GM23338 (cell line): Measurements from ENCODE around the gene HSPD1. TPM values are rescaled to one million over a fixed set of nuclear protein-coding genes. Genes with fewer than 3 reads are reported as not detected.

Source experiments
- ATAC-seq: fragments of 200-7000 bp; cut with Tn5 transposase; 3 replicates; pipeline ENCODE4 v1.9.1; 2020
- DNase-seq: peaks from one replicate; pipeline ENCODE4 v3.0.0-alpha.2; 2015; ENCODE audit warnings: low spot score
- H2AFZ ChIP-seq: fragments of 200-600 bp; sonication (generic); 2 replicates; pipeline ENCODE4 v1.8.0; 2016; ENCODE audit warnings: antibody characterized with exemption, mild to moderate bottlenecking, moderate library complexity
- H3F3A ChIP-seq: fragments of 200-600 bp; sonication (generic); replicated peaks from 2 replicates; pipeline ENCODE4 v1.8.0; 2017; ENCODE audit warnings: antibody characterized with exemption, mixed run types, low read depth
- H3K27ac ChIP-seq: fragments of 200-600 bp; sonication (generic); 2 replicates; pipeline ENCODE4 v1.6.1; 2016; ENCODE audit warnings: low read depth
- H3K27me3 ChIP-seq: fragments of 200-600 bp; sonication (generic); 2 replicates; pipeline ENCODE4 v1.8.0; 2016; ENCODE audit warnings: mild to moderate bottlenecking, mixed run types, moderate library complexity; ENCODE audit not compliant: insufficient read depth
- H3K36me3 ChIP-seq: fragments of 200-600 bp; sonication (generic); 2 replicates; pipeline ENCODE4 v1.8.0; 2016; ENCODE audit warnings: mild to moderate bottlenecking; ENCODE audit not compliant: insufficient read depth
- H3K4me1 ChIP-seq: fragments of 200-600 bp; sonication (generic); 2 replicates; pipeline ENCODE4 v1.8.0; 2016; ENCODE audit warnings: mild to moderate bottlenecking, moderate library complexity; ENCODE audit not compliant: insufficient read depth
- H3K4me2 ChIP-seq: fragments of 200-600 bp; sonication (generic); 2 replicates; pipeline ENCODE4 v1.7.1; 2017; ENCODE audit warnings: mixed run types
- H3K4me3 ChIP-seq: fragments of 200-600 bp; sonication (generic); 2 replicates; pipeline ENCODE4 v1.6.1; 2016; ENCODE audit warnings: mixed run types
- H3K79me2 ChIP-seq: fragments of 200-600 bp; sonication (generic); replicated peaks from 2 replicates; pipeline ENCODE4 v1.8.0; 2017; ENCODE audit warnings: mild to moderate bottlenecking; ENCODE audit not compliant: insufficient read depth
- H3K9me2 ChIP-seq: fragments of 200-600 bp; sonication (generic); 2 replicates; pipeline ENCODE4 v1.8.0; 2017; ENCODE audit not compliant: insufficient read depth
- H4K20me1 ChIP-seq: fragments of 200-600 bp; sonication (generic); replicated peaks from 2 replicates; pipeline ENCODE4 v1.8.0; 2017; ENCODE audit warnings: mild to moderate bottlenecking; ENCODE audit not compliant: insufficient read depth
- H3K27ac Mint-ChIP-seq: 2 replicates; pipeline ENCODE4 v1.8.0; 2020; ENCODE audit warnings: inconsistent platforms, mild to moderate bottlenecking, moderate library complexity, mixed read lengths
- H3K27me3 Mint-ChIP-seq: 3 replicates; pipeline ENCODE4 v1.8.0; 2022; ENCODE audit warnings: low read depth, mild to moderate bottlenecking, moderate library complexity, mixed read lengths, inconsistent platforms; ENCODE audit not compliant: insufficient read depth, poor library complexity
- H3K36me3 Mint-ChIP-seq: 3 replicates; pipeline ENCODE4 v1.8.0; 2021; ENCODE audit warnings: low read depth, mild to moderate bottlenecking, inconsistent platforms, moderate library complexity, mixed read lengths
- H3K4me1 Mint-ChIP-seq: 3 replicates; pipeline ENCODE4 v1.8.0; 2020; ENCODE audit warnings: mild to moderate bottlenecking, inconsistent platforms, mixed read lengths
- H3K4me3 Mint-ChIP-seq: 3 replicates; pipeline ENCODE4 v1.8.0; 2021; ENCODE audit warnings: moderate library complexity, mild to moderate bottlenecking, inconsistent platforms, mixed read lengths
- H3K9me3 Mint-ChIP-seq: 3 replicates; pipeline ENCODE4 v1.8.0; 2020; ENCODE audit warnings: moderate library complexity, mild to moderate bottlenecking, inconsistent platforms, mixed read lengths
- CREB1 ChIP-seq: fragments of 250-450 bp; sonication (Bioruptor Pico); IDR thresholded peaks from 2 replicates; pipeline ENCODE4 v1.5.0; 2020; ENCODE audit warnings: low read depth, mild to moderate bottlenecking, moderate library complexity
- CTCF ChIP-seq, 2 experiments: fragments of 200-600 bp in 1 of 2; sonication (generic) in 1 of 2; conservative IDR thresholded peaks; 2 replicates each; pipeline versions ENCODE4 v1.5.1 to v1.6.1; 2016 to 2017; ENCODE audit warnings: antibody characterized with exemption in 2 of 2, low read depth in 2 of 2, mild to moderate bottlenecking in 2 of 2, moderate library complexity in 1 of 2
- EZH2 ChIP-seq: fragments of 200-600 bp; sonication (generic); IDR thresholded peaks from one replicate; pipeline ENCODE4 v1.8.0; 2017; ENCODE audit warnings: antibody characterized with exemption, mild to moderate bottlenecking, low read depth; ENCODE audit not compliant: unreplicated experiment
- EZH2phosphoT487 ChIP-seq: fragments of 200-600 bp; sonication (generic); IDR thresholded peaks from one replicate; pipeline ENCODE4 v1.8.1; 2018; ENCODE audit warnings: antibody characterized with exemption; ENCODE audit not compliant: unreplicated experiment
- JUNB ChIP-seq: IDR thresholded peaks from one replicate; pipeline ENCODE4 v1.6.1; 2016; ENCODE audit warnings: antibody characterized with exemption; ENCODE audit not compliant: unreplicated experiment
- NANOG ChIP-seq: IDR thresholded peaks from 2 replicates; pipeline ENCODE4 v1.6.1; 2016; ENCODE audit warnings: antibody characterized with exemption, borderline replicate concordance
- POLR2AphosphoS5 ChIP-seq: IDR thresholded peaks from 2 replicates; pipeline ENCODE4 v1.6.1; 2016; ENCODE audit warnings: antibody characterized with exemption, low read depth
- STAT1 ChIP-seq: IDR thresholded peaks from one replicate; pipeline ENCODE4 v1.6.1; 2016; ENCODE audit warnings: antibody characterized with exemption; ENCODE audit not compliant: unreplicated experiment
- ZNF114 ChIP-seq: fragments of 250-450 bp; sonication (Bioruptor Pico); IDR thresholded peaks from 2 replicates; pipeline ENCODE4 v1.5.0; 2020; ENCODE audit warnings: mild to moderate bottlenecking, moderate library complexity
- ZNF331 ChIP-seq: fragments of 250-450 bp; sonication (Bioruptor Pico); IDR thresholded peaks from 2 replicates; pipeline ENCODE4 v1.5.0; 2020; ENCODE audit warnings: low read depth, mild to moderate bottlenecking, moderate library complexity
- polyA plus RNA-seq: library from polyadenylated mRNA; unstranded; fragments of >200 nt; fragmentation: Nextera tagmentation; extraction: Ambion mirVana; gene quantifications from 2 replicates; pipeline ENCODE4 v1.2.1, GENCODE V29; 2016
- total RNA-seq: library from RNA; depleted of rRNA; stranded (reverse); fragments of >200 nt; shearing (Covaris generic); gene quantifications from 2 replicates; pipeline ENCODE4 v1.2.3, GENCODE V29; 2014
- TF ChIP-seq, protein P1 (sequence below): IDR thresholded peaks from 2 replicates; pipeline ENCODE4 v1.6.1; 2016; ENCODE audit warnings: antibody characterized with exemption
- TF ChIP-seq, protein P2 (sequence below): IDR thresholded peaks from one replicate; pipeline ENCODE4 v1.6.1; 2018; ENCODE audit warnings: antibody characterized with exemption; ENCODE audit not compliant: unreplicated experiment

HSPD1 gene
- total and polyA plus RNA-seq, 2 experiments from 2014 or later, result 880 to 1,188 TPM

DNA sequence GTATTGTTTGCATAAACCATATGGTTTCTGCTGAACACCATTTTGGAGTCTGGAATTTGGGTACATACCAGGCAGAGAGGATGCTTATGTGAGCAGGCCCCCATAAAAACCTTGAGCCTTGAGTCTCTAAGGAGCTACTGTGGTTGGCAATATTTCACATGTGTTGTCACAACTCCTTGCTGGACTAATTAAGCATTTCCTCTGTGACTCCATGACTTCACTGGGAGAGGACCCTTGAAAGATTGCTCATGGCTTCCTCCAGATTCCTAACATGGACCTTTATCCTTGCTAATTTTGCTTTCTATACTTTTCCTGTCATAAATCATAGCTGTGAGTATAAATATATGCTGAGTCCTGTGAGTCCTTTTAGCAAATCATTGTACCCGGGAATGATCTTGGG is 53.9 kb downstream of the HSPD1 start:
- Mint-ChIP-seq H3K4me3 (no peak overlapping the region), H3K9me3 (no peaks in the 10 kb centered on the region), H3K36me3 (no peaks in the 10 kb centered on the region), H3K27me3 (peaks cover 6% of the 10 kb centered on the region), H3K27ac (no peak overlapping the region), H3K4me1 (no peaks in the 10 kb centered on the region)
- TF ChIP-seq, protein P1, sequence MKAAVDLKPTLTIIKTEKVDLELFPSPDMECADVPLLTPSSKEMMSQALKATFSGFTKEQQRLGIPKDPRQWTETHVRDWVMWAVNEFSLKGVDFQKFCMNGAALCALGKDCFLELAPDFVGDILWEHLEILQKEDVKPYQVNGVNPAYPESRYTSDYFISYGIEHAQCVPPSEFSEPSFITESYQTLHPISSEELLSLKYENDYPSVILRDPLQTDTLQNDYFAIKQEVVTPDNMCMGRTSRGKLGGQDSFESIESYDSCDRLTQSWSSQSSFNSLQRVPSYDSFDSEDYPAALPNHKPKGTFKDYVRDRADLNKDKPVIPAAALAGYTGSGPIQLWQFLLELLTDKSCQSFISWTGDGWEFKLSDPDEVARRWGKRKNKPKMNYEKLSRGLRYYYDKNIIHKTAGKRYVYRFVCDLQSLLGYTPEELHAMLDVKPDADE, result no peak
- no peak for TF ChIP-seq CREB1
- DNase-seq (no peak), ATAC-seq (no peak)
- Histone ChIP-seq H3K4me1 (no peaks in the 10 kb centered on the region), H3K27ac (no peak overlapping the region), H2AFZ (no peak overlapping the region), H3K36me3 (no peaks in the 10 kb centered on the region), H3K79me2 (no peaks in the 10 kb centered on the region), H4K20me1 (no peaks in the 10 kb centered on the region), H3K4me3 (no peak overlapping the region), H3K27me3 (no peaks in the 10 kb centered on the region), H3K9me2 (no peaks in the 10 kb centered on the region), H3K4me2 (no peak overlapping the region), H3F3A (no peaks in the 10 kb centered on the region)

- H3K36me3 ChIP-seq, result no peaks in the 10 kb centered on the region
- TF ChIP-seq NANOG (no peak), EZH2phosphoT487 (no peak), ZNF331 (CRISPR knock-in tag) (no peak), JUNB (no peak), CTCF (conservative IDR thresholded peaks at IDR 0.05; ENCODE audit: low read depth in 2 of 2) (no peak), STAT1 (no peak), CREB1 (no peak), EZH2 (no peak), POLR2AphosphoS5 (no peak), ZNF114 (no peak)
- TF ChIP-seq, protein P1, result no peak
- TF ChIP-seq, protein P2, sequence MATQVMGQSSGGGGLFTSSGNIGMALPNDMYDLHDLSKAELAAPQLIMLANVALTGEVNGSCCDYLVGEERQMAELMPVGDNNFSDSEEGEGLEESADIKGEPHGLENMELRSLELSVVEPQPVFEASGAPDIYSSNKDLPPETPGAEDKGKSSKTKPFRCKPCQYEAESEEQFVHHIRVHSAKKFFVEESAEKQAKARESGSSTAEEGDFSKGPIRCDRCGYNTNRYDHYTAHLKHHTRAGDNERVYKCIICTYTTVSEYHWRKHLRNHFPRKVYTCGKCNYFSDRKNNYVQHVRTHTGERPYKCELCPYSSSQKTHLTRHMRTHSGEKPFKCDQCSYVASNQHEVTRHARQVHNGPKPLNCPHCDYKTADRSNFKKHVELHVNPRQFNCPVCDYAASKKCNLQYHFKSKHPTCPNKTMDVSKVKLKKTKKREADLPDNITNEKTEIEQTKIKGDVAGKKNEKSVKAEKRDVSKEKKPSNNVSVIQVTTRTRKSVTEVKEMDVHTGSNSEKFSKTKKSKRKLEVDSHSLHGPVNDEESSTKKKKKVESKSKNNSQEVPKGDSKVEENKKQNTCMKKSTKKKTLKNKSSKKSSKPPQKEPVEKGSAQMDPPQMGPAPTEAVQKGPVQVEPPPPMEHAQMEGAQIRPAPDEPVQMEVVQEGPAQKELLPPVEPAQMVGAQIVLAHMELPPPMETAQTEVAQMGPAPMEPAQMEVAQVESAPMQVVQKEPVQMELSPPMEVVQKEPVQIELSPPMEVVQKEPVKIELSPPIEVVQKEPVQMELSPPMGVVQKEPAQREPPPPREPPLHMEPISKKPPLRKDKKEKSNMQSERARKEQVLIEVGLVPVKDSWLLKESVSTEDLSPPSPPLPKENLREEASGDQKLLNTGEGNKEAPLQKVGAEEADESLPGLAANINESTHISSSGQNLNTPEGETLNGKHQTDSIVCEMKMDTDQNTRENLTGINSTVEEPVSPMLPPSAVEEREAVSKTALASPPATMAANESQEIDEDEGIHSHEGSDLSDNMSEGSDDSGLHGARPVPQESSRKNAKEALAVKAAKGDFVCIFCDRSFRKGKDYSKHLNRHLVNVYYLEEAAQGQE, result no peak
Measured at GRCh38 chr2:197442857-197443256, 56.8 kb downstream of the HSPD1 start.

More at GRCh38 chr2:197442857-197443256, 56.8 kb downstream of the HSPD1 start:
- Mint-ChIP-seq H3K4me3 (no peak overlapping the region; the same call in 2 of the 3 replicates), H3K27me3 (peaks cover 4% of the 10 kb centered on the region), H3K4me1 (no peaks in the 10 kb centered on the region), H3K27ac (no peak overlapping the region), H3K36me3 (no peaks in the 10 kb centered on the region), H3K9me3 (no peaks in the 10 kb centered on the region)
- Histone ChIP-seq H3K4me2 (no peak overlapping the region), H4K20me1 (no peaks in the 10 kb centered on the region), H3K27ac (no peak overlapping the region), H3F3A (no peaks in the 10 kb centered on the region), H3K27me3 (no peaks in the 10 kb centered on the region), H3K9me2 (no peaks in the 10 kb centered on the region), H2AFZ (no peak overlapping the region), H3K79me2 (no peaks in the 10 kb centered on the region), H3K4me3 (no peak overlapping the region), H3K4me1 (no peaks in the 10 kb centered on the region)
- ATAC-seq, result no peak
- no peak for DNase-seq
